ENCODE results near the gene ZSCAN25. TPM values are rescaled to one million over a fixed set of nuclear protein-coding genes. Genes with fewer than 3 reads are reported as not detected.
"Not testable (repeated sequence)": the region's sequence is repeated elsewhere in the genome, so short reads cannot be mapped to it uniquely, and the experiment has no call there.

The ZSCAN25 gene
- total RNA-seq, 1 experiment from 2014 or later, result 20.5 TPM

- no peak for DNase-seq (ENCODE audit: low read depth)
Measured at GRCh38 chr7:99645590-99645989, 28.8 kb downstream of the ZSCAN25 start.

GRCh38 chr7:99648843-99649242 lies 32.1 kb downstream of the ZSCAN25 start:
- DNase-seq (ENCODE audit: low read depth), result no peak

GRCh38 chr7:99651290-99651689 lies 34.5 kb downstream of the ZSCAN25 start:
- DNase-seq (ENCODE audit: low read depth), result no peak

- no peak for DNase-seq (ENCODE audit: low read depth)
Measured at GRCh38 chr7:99652671-99653070, 35.9 kb downstream of the ZSCAN25 start.

GRCh38 chr7:99653269-99653668 lies 36.5 kb downstream of the ZSCAN25 start:
- DNase-seq (ENCODE audit: low read depth), result not testable (repeated sequence)

- DNase-seq (ENCODE audit: low read depth), result no peak
Measured at GRCh38 chr7:99653754-99654153, 37.0 kb downstream of the ZSCAN25 start.

- not testable (repeated sequence) for DNase-seq (ENCODE audit: low read depth)
Measured at GRCh38 chr7:99654626-99655025, 37.9 kb downstream of the ZSCAN25 start.

- not testable (repeated sequence) for DNase-seq (ENCODE audit: low read depth)
Measured at GRCh38 chr7:99657879-99658278, 41.1 kb downstream of the ZSCAN25 start.

- no peak for DNase-seq (ENCODE audit: low read depth)
Measured at GRCh38 chr7:99665312-99666012, 48.7 kb downstream of the ZSCAN25 start.

GRCh38 chr7:99666013-99666395 lies 49.3 kb downstream of the ZSCAN25 start:
- DNase-seq (ENCODE audit: low read depth), result no peak

- DNase-seq (ENCODE audit: low read depth), result no peak
Measured at GRCh38 chr7:99667179-99667578, 50.4 kb downstream of the ZSCAN25 start.

- no peak for DNase-seq (ENCODE audit: low read depth)
Measured at GRCh38 chr7:99668541-99668940, 51.8 kb downstream of the ZSCAN25 start.

GRCh38 chr7:99669782-99670181 lies 53.0 kb downstream of the ZSCAN25 start:
- DNase-seq (ENCODE audit: low read depth), result no peak

GRCh38 chr7:99672573-99672972 lies 55.8 kb downstream of the ZSCAN25 start:
- no peak for DNase-seq (ENCODE audit: low read depth)

GRCh38 chr7:99674995-99675742 lies 58.4 kb downstream of the ZSCAN25 start:
- DNase-seq (ENCODE audit: low read depth), result no peak

- DNase-seq (ENCODE audit: low read depth), result no peak
Measured at GRCh38 chr7:99677013-99677647, 60.4 kb downstream of the ZSCAN25 start.

- no peak for DNase-seq (ENCODE audit: low read depth)
Measured at GRCh38 chr7:99677648-99678045, 60.9 kb downstream of the ZSCAN25 start.

- DNase-seq (ENCODE audit: low read depth), result peak; percentile 91
Measured at GRCh38 chr7:99679032-99679399, 62.3 kb downstream of the ZSCAN25 start.

GRCh38 chr7:99679400-99680191 lies 62.9 kb downstream of the ZSCAN25 start, which contains the start of gene CYP3A5:
Gene CYP3A5 (minus strand): TSS chr7:99679996. CDS start chr7:99679896, 100 bp downstream.
- peak; percentile 56 for DNase-seq (ENCODE audit: low read depth)
